DOHH2 (cell line): ENCODE results near the gene UBTD1.

Experiments
- CTCF ChIP-seq: fragments of 200-600 bp; sonication (generic); IDR thresholded peaks from one replicate; pipeline ENCODE4 v1.5.1; 2014; ENCODE audit warnings: antibody characterized with exemption, mild to moderate bottlenecking, low read depth, low read length; ENCODE audit not compliant: poor library complexity, severe bottlenecking
- EZH2phosphoT487 ChIP-seq: fragments of 200-600 bp; sonication (generic); IDR thresholded peaks from 2 replicates; pipeline ENCODE4 v1.6.1; 2017; ENCODE audit warnings: borderline replicate concordance, mild to moderate bottlenecking, antibody characterized with exemption, low read length, moderate library complexity, mixed read lengths

- TF ChIP-seq CTCF (no peak), EZH2phosphoT487 (no peak)
Measured at GRCh38 chr10:97580421-97581367, 82.0 kb downstream of the UBTD1 start.
